Left ventricle myocardium inferior (tissue), 1 donor: ENCODE measurements around the gene MBD3. TPM values are rescaled to one million over a fixed set of nuclear protein-coding genes. Genes with fewer than 3 reads are reported as not detected.
A peak's percentile ranks its signal among the peaks of the same experiment; 100 is the strongest.

Source experiments
- DNase-seq: peaks from one replicate; pipeline ENCODE4 v3.0.0-alpha.2; 2020
- H3K27ac ChIP-seq: fragments of 200-600 bp; replicated peaks from 2 replicates; pipeline ENCODE4 v1.8.0; 2021
- H3K27me3 ChIP-seq: fragments of 200-600 bp; 2 replicates; pipeline ENCODE4 v1.8.0; 2021; ENCODE audit warnings: low read depth
- H3K36me3 ChIP-seq: fragments of 200-600 bp; 2 replicates; pipeline ENCODE4 v1.8.0; 2021
- H3K4me1 ChIP-seq: fragments of 200-600 bp; 2 replicates; pipeline ENCODE4 v1.8.0; 2021
- H3K4me3 ChIP-seq: fragments of 200-600 bp; 2 replicates; pipeline ENCODE4 v1.8.0; 2021; ENCODE audit warnings: mild to moderate bottlenecking, moderate library complexity
- H3K9me3 ChIP-seq: fragments of 200-600 bp; replicated peaks from 2 replicates; pipeline ENCODE4 v1.8.0; 2021
- intact Hi-C: fragments of 100-400 bp; cut with micrococcal nuclease; formaldehyde crosslinking; loops from one replicate; pipeline ENCODE4 v1.11.0; 2022
- total RNA-seq: library from RNA; stranded (reverse); fragmentation: NEBNext Ultra II Directional; extraction: Animal tissue kit (Norgen Biotek cat#: 25700); gene quantifications from one replicate; pipeline ENCODE4 v1.2.1, GENCODE V29; 2021
- TF ChIP-seq, protein P1 (sequence below): fragments of 200-600 bp; IDR thresholded peaks from 2 replicates; pipeline ENCODE4 v1.8.0; 2021; ENCODE audit warnings: antibody characterized with exemption, mild to moderate bottlenecking, borderline replicate concordance
- donor health status: DM: no; HTN: yes; CAD: no; lungs with severe emphysema.

MBD3 gene
- total RNA-seq, 1 donor from 2014 or later: 48.6 TPM

- H3K36me3 ChIP-seq: peaks cover 27% of the 10 kb centered on the region
- intact Hi-C loops: no loop called here
- H3K9me3 ChIP-seq: no peaks in the 10 kb centered on the region
- TF ChIP-seq, protein P1, sequence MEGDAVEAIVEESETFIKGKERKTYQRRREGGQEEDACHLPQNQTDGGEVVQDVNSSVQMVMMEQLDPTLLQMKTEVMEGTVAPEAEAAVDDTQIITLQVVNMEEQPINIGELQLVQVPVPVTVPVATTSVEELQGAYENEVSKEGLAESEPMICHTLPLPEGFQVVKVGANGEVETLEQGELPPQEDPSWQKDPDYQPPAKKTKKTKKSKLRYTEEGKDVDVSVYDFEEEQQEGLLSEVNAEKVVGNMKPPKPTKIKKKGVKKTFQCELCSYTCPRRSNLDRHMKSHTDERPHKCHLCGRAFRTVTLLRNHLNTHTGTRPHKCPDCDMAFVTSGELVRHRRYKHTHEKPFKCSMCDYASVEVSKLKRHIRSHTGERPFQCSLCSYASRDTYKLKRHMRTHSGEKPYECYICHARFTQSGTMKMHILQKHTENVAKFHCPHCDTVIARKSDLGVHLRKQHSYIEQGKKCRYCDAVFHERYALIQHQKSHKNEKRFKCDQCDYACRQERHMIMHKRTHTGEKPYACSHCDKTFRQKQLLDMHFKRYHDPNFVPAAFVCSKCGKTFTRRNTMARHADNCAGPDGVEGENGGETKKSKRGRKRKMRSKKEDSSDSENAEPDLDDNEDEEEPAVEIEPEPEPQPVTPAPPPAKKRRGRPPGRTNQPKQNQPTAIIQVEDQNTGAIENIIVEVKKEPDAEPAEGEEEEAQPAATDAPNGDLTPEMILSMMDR: no peak
- H3K27me3 ChIP-seq: no peaks in the 10 kb centered on the region
- H3K4me3 ChIP-seq: no peak overlapping the region
- no peak overlapping the region for H3K27ac ChIP-seq
- H3K4me1 ChIP-seq: no peaks in the 10 kb centered on the region
- no peak for DNase-seq
Observed at GRCh38 chr19:1629256-1629808, 36.7 kb upstream of the MBD3 start.

- no peak overlapping the region for H3K4me3 ChIP-seq
- no peaks in the 10 kb centered on the region for H3K9me3 ChIP-seq
- no peak overlapping the region for H3K27ac ChIP-seq
- H3K4me1 ChIP-seq: no peaks in the 10 kb centered on the region
- TF ChIP-seq, protein P1: no peak
- intact Hi-C loops: no loop called here
- peaks cover 19% of the 10 kb centered on the region for H3K36me3 ChIP-seq
- H3K27me3 ChIP-seq: no peaks in the 10 kb centered on the region
- DNase-seq: no peak
Observed at GRCh38 chr19:1627194-1627593, 34.5 kb upstream of the MBD3 start.

- H3K36me3 ChIP-seq: peaks cover 18% of the 10 kb centered on the region
Observed at GRCh38 chr19:1626417-1627010, 33.8 kb upstream of the MBD3 start.

GRCh38 chr19:1624458-1624857 is 31.8 kb upstream of the MBD3 start:
- intact Hi-C loops: no loop called here
- H3K27me3 ChIP-seq: no peaks in the 10 kb centered on the region
- peaks cover 34% of the 10 kb centered on the region for H3K36me3 ChIP-seq
- TF ChIP-seq, protein P1: peak; percentile 59
- no peaks in the 10 kb centered on the region for H3K9me3 ChIP-seq
- H3K4me1 ChIP-seq: no peaks in the 10 kb centered on the region
- peak; percentile 31 for DNase-seq
- no peak overlapping the region for H3K4me3 ChIP-seq
- no peak overlapping the region for H3K27ac ChIP-seq

More at GRCh38 chr19:1626417-1627010, 33.8 kb upstream of the MBD3 start:
- H3K27ac ChIP-seq: no peak overlapping the region
- H3K9me3 ChIP-seq: no peaks in the 10 kb centered on the region
- H3K4me1 ChIP-seq: no peaks in the 10 kb centered on the region
- H3K27me3 ChIP-seq: no peaks in the 10 kb centered on the region
- H3K4me3 ChIP-seq: no peak overlapping the region
- intact Hi-C loops: no loop called here
- TF ChIP-seq, protein P1: no peak
- DNase-seq: no peak

- DNase-seq: no peak
- H3K9me3 ChIP-seq: no peaks in the 10 kb centered on the region
- intact Hi-C loops: no loop called here
- no peaks in the 10 kb centered on the region for H3K27me3 ChIP-seq
- H3K27ac ChIP-seq: no peak overlapping the region
- H3K4me3 ChIP-seq: no peak overlapping the region
- TF ChIP-seq, protein P1: no peak
- H3K36me3 ChIP-seq: peaks cover 45% of the 10 kb centered on the region
- H3K4me1 ChIP-seq: peaks cover 12% of the 10 kb centered on the region
Observed at GRCh38 chr19:1622541-1622940, 29.9 kb upstream of the MBD3 start.
